Calu3 (cell line): ENCODE data around the gene BRD3OS. TPM values are rescaled to one million over a fixed set of nuclear protein-coding genes. Genes with fewer than 3 reads are reported as not detected.

Experiments
- BruUV-seq: library from RNA; stranded (reverse); fragments of 400-500 nt; replicated peaks from 2 replicates; lab custom pipeline; 2021; lab: Mats Ljungman, UMichigan
- CTCF ChIA-PET: fragments of 300-600 bp; sonication (Branson Sonifier 250); formaldehyde crosslinking; loops from one replicate; lab custom pipeline; 2022; ENCODE audit warnings: antibody characterized with exemption; lab: Charles Lee
- DNase-seq: peaks from one replicate; pipeline ENCODE4 v3.0.0; 2022
- H3K27ac Mint-ChIP-seq: one replicate; pipeline ENCODE4 v1.8.0; 2022; ENCODE audit warnings: mixed read lengths; ENCODE audit not compliant: unreplicated experiment
- H3K27me3 Mint-ChIP-seq: one replicate; pipeline ENCODE4 v1.8.0; 2022; ENCODE audit warnings: mixed read lengths; ENCODE audit not compliant: unreplicated experiment
- H3K36me3 Mint-ChIP-seq: one replicate; pipeline ENCODE4 v1.8.0; 2022; ENCODE audit warnings: mild to moderate bottlenecking, moderate library complexity, mixed read lengths; ENCODE audit not compliant: insufficient read depth, unreplicated experiment
- H3K4me1 Mint-ChIP-seq: one replicate; pipeline ENCODE4 v1.8.0; 2022; ENCODE audit warnings: mild to moderate bottlenecking, low read depth, mixed read lengths; ENCODE audit not compliant: unreplicated experiment
- H3K4me3 Mint-ChIP-seq: one replicate; pipeline ENCODE4 v1.8.0; 2022; ENCODE audit warnings: mild to moderate bottlenecking, low read depth, moderate library complexity, mixed read lengths; ENCODE audit not compliant: unreplicated experiment
- H3K9me3 Mint-ChIP-seq: one replicate; pipeline ENCODE4 v1.8.0; 2022; ENCODE audit warnings: low read depth, mixed read lengths; ENCODE audit not compliant: unreplicated experiment
- intact Hi-C: fragments of 100-400 bp; cut with micrococcal nuclease; formaldehyde crosslinking; loops from one replicate; pipeline ENCODE4 v1.10.0; 2022; ENCODE audit not compliant: unreplicated experiment
- total RNA-seq: library from RNA; stranded (reverse); gene quantifications from 2 replicates; pipeline ENCODE4 v1.2.3, GENCODE V29; 2022
- TF ChIP-seq, protein P1 (sequence below): fragments of 200-600 bp; IDR thresholded peaks from one replicate; pipeline ENCODE4 v1.8.0; 2022; ENCODE audit warnings: antibody characterized with exemption; ENCODE audit not compliant: unreplicated experiment

Gene BRD3OS
- total RNA-seq, 1 experiment from 2014 or later = 10.5 TPM

DNA sequence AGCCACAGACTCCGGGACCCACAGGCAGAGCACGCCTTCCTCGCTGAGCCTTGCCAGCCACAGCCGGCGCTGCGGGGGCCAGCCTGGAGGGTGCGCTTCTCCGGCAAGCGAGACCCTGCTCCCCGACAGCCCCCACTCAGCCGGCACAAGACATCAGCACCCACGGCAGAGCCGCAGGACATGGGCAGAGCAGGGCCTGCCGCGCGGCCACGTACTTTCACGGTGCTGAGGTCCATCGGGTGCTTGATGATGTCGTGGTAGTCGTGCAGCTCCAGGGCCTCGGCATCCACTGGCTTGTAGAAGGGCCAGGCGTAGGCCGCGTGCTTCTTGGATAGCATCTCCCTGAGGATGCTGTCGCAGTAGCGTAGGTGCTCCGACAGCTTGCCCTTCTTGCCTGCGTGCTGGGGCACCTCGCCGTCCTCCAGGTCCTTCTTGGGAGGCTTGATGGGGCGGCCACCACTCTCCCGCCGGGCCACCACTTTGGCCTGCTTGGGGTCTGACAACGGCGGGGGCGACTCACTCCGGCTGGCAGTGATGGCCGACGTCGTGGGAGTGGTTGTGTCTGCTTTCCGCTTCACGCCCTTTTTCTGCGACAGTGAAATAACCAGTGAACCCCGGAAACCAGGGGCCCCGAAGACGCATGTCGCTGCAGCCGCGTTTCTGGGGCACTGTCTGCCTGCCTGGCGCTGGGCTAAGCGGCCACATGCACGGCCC lies 22.7 kb downstream of the BRD3OS start:
- peaks cover 23% of the 10 kb centered on the region for H3K36me3 Mint-ChIP-seq
- H3K27ac Mint-ChIP-seq = no peak overlapping the region
- BruUV-seq = no TSS peak
- H3K27me3 Mint-ChIP-seq = no peaks in the 10 kb centered on the region
- H3K4me1 Mint-ChIP-seq = no peaks in the 10 kb centered on the region
- DNase-seq = no peak
- intact Hi-C loops = no loop called here
- CTCF ChIA-PET = interaction anchor here (1.0 kb wide), 1 partner anchor 26 kb away, joined by 4 read pairs; no protein-coding TSS in a partner anchor
- no peaks in the 10 kb centered on the region for H3K9me3 Mint-ChIP-seq
- no peak overlapping the region for H3K4me3 Mint-ChIP-seq
- TF ChIP-seq, protein P1, sequence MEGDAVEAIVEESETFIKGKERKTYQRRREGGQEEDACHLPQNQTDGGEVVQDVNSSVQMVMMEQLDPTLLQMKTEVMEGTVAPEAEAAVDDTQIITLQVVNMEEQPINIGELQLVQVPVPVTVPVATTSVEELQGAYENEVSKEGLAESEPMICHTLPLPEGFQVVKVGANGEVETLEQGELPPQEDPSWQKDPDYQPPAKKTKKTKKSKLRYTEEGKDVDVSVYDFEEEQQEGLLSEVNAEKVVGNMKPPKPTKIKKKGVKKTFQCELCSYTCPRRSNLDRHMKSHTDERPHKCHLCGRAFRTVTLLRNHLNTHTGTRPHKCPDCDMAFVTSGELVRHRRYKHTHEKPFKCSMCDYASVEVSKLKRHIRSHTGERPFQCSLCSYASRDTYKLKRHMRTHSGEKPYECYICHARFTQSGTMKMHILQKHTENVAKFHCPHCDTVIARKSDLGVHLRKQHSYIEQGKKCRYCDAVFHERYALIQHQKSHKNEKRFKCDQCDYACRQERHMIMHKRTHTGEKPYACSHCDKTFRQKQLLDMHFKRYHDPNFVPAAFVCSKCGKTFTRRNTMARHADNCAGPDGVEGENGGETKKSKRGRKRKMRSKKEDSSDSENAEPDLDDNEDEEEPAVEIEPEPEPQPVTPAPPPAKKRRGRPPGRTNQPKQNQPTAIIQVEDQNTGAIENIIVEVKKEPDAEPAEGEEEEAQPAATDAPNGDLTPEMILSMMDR = no peak

- H3K36me3 Mint-ChIP-seq = peaks cover 23% of the 10 kb centered on the region
These were observed 23.3 kb downstream of the BRD3OS start for GRCh38 chr9:134048582-134048968.

GRCh38 chr9:134049236-134049635 lies 24.0 kb downstream of the BRD3OS start:
- no peak overlapping the region for H3K4me3 Mint-ChIP-seq
- no peak overlapping the region for H3K27ac Mint-ChIP-seq
- no peaks in the 10 kb centered on the region for H3K27me3 Mint-ChIP-seq
- CTCF ChIA-PET = no interaction called here
- no peaks in the 10 kb centered on the region for H3K4me1 Mint-ChIP-seq
- no peaks in the 10 kb centered on the region for H3K9me3 Mint-ChIP-seq
- no peak for DNase-seq
- TF ChIP-seq, protein P1 = no peak
- peaks cover 23% of the 10 kb centered on the region for H3K36me3 Mint-ChIP-seq
- BruUV-seq = no TSS peak
- intact Hi-C loops = no loop called here

More at GRCh38 chr9:134048582-134048968, 23.3 kb downstream of the BRD3OS start:
- intact Hi-C loops = no loop called here
- H3K9me3 Mint-ChIP-seq = no peaks in the 10 kb centered on the region
- BruUV-seq = no TSS peak
- no peaks in the 10 kb centered on the region for H3K27me3 Mint-ChIP-seq
- H3K4me1 Mint-ChIP-seq = no peaks in the 10 kb centered on the region
- no peak for DNase-seq
- no peak overlapping the region for H3K4me3 Mint-ChIP-seq
- TF ChIP-seq, protein P1 = no peak
- H3K27ac Mint-ChIP-seq = no peak overlapping the region
- CTCF ChIA-PET = interaction anchor here (1.0 kb wide), 1 partner anchor 27 kb away, joined by 4 read pairs; no protein-coding TSS in a partner anchor

- H3K27ac Mint-ChIP-seq = no peak overlapping the region
- CTCF ChIA-PET = no interaction called here
- intact Hi-C loops = no loop called here
- DNase-seq = no peak
- no peak overlapping the region for H3K4me3 Mint-ChIP-seq
- TF ChIP-seq, protein P1 = no peak
- peaks cover 27% of the 10 kb centered on the region for H3K36me3 Mint-ChIP-seq
- H3K27me3 Mint-ChIP-seq = no peaks in the 10 kb centered on the region
- no peaks in the 10 kb centered on the region for H3K9me3 Mint-ChIP-seq
- BruUV-seq = no TSS peak
- H3K4me1 Mint-ChIP-seq = no peaks in the 10 kb centered on the region
These were observed 24.7 kb downstream of the BRD3OS start for GRCh38 chr9:134049772-134050588.
